Sigmoid colon (tissue), 7 donors: ENCODE measurements around the gene CTTN. TPM values are rescaled to one million over a fixed set of nuclear protein-coding genes. Genes with fewer than 3 reads are reported as not detected.
A peak's percentile ranks its signal among the peaks of the same experiment; 100 is the strongest.

Source experiments
- DNase-seq: peaks from one replicate; pipeline ENCODE4 v3.0.0-alpha.2; 2019
- H3K27ac ChIP-seq, 4 donors: fragments of 200-600 bp; sonication (generic); one replicate each; pipeline ENCODE4 v1.5.1; 2016 to 2019; ENCODE audit warnings: mild to moderate bottlenecking in 1 of 4
- H3K27me3 ChIP-seq, 3 donors: fragments of 200-600 bp; sonication (generic); one replicate each; pipeline ENCODE4 v1.5.1; 2019; ENCODE audit warnings: mild to moderate bottlenecking in 1 of 3
- H3K36me3 ChIP-seq, 4 donors: fragments of 200-600 bp; sonication (generic); one replicate each; pipeline ENCODE4 v1.5.1; 2016 to 2019
- H3K4me1 ChIP-seq, 4 donors: fragments of 200-600 bp; sonication (generic); one replicate each; pipeline ENCODE4 v1.5.1; 2017 to 2019
- H3K4me3 ChIP-seq, 4 donors: fragments of 200-600 bp; sonication (generic); one replicate each; pipeline ENCODE4 v1.5.1; 2017 to 2019; ENCODE audit warnings: mild to moderate bottlenecking in 2 of 4, moderate library complexity in 1 of 4
- H3K9me3 ChIP-seq, 4 donors: fragments of 200-600 bp in 3 of 4; sonication (generic) in 3 of 4; one replicate each; pipeline versions ENCODE4 v1.5.1 to v1.6.1; 2013 to 2019
- EP300 ChIP-seq, 4 donors: sonication (generic); formaldehyde crosslinking; IDR thresholded peaks; one replicate each; pipeline ENCODE4 v1.6.1; 2017; ENCODE audit warnings: antibody characterized with exemption in 4 of 4
- POLR2A ChIP-seq, 2 donors: fragments of 450-650 bp; IDR thresholded peaks; one replicate each; pipeline ENCODE4 v1.6.1; 2016; ENCODE audit warnings: antibody characterized with exemption in 2 of 2, mild to moderate bottlenecking in 2 of 2, moderate library complexity in 2 of 2
- POLR2AphosphoS5 ChIP-seq, 4 donors: sonication (generic); formaldehyde crosslinking; IDR thresholded peaks; one replicate each; pipeline ENCODE4 v1.6.1; 2017; ENCODE audit warnings: antibody characterized with exemption in 4 of 4
- WGBS, 2 donors: extraction: QIAGEN DNeasy Blood & Tissue Kit; methylation state at CpG; one replicate each; pipeline ENCODE4 v1.1.7; 2013; 5-methylcytosine and 5-hydroxymethylcytosine counted together
- intact Hi-C: fragments of 100-400 bp; cut with DNase I; formaldehyde crosslinking; loops from one replicate; pipeline ENCODE4 v1.15.1; 2023
- polyA plus RNA-seq, 3 donors: library from polyadenylated mRNA; stranded (reverse); fragments of 200-250 nt; gene quantifications; one replicate each; pipeline ENCODE4 v1.2.3, GENCODE V29; 2013
- total RNA-seq, 4 donors: library from RNA; depleted of rRNA; stranded (reverse); fragments of >200 nt; gene quantifications; one replicate each; pipeline ENCODE4 v1.1.0, GENCODE V29; 2016
- TF ChIP-seq, protein P1 (sequence below), 4 experiments: fragments of 450-650 bp in 3 of 4; fragments of 200-600 bp in 1 of 4; IDR thresholded peaks; one replicate each; pipeline ENCODE4 v1.5.1; 2016 to 2019; ENCODE audit warnings: antibody characterized with exemption in 4 of 4, mild to moderate bottlenecking in 3 of 4, moderate library complexity in 2 of 4
- donor health status: healthy with polysubstance abuse.
- donor health status: Bipolar disorder and iron deficiency.
- donor health status: healthy.

CTTN gene
- total and polyA plus RNA-seq, 7 donors = 87.1 to 312 (median 136) TPM

- TF ChIP-seq, protein P1, sequence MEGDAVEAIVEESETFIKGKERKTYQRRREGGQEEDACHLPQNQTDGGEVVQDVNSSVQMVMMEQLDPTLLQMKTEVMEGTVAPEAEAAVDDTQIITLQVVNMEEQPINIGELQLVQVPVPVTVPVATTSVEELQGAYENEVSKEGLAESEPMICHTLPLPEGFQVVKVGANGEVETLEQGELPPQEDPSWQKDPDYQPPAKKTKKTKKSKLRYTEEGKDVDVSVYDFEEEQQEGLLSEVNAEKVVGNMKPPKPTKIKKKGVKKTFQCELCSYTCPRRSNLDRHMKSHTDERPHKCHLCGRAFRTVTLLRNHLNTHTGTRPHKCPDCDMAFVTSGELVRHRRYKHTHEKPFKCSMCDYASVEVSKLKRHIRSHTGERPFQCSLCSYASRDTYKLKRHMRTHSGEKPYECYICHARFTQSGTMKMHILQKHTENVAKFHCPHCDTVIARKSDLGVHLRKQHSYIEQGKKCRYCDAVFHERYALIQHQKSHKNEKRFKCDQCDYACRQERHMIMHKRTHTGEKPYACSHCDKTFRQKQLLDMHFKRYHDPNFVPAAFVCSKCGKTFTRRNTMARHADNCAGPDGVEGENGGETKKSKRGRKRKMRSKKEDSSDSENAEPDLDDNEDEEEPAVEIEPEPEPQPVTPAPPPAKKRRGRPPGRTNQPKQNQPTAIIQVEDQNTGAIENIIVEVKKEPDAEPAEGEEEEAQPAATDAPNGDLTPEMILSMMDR (IDR thresholded peaks at IDR 0.05) = no peak
- TF ChIP-seq EP300 (IDR thresholded peaks at IDR 0.05) = no peak
- no peak for TF ChIP-seq POLR2AphosphoS5 (IDR thresholded peaks at IDR 0.05)
- no peak for TF ChIP-seq POLR2A (IDR thresholded peaks at IDR 0.05)
- intact Hi-C loops = no loop called here
- no peak for DNase-seq
- no peaks in the 10 kb centered on the region for H3K9me3 ChIP-seq
- H3K4me1 ChIP-seq = no peaks in the 10 kb centered on the region
- 78 to 90% methylated on average over 18 of the region's 18 CpGs for WGBS, 2 donors
- no peaks in the 10 kb centered on the region for H3K27me3 ChIP-seq
- H3K36me3 ChIP-seq = peaks cover 23 to 69% (median 42%) of the 10 kb centered on the region in 4 donors
- H3K4me3 ChIP-seq = no peak overlapping the region
- H3K27ac ChIP-seq = no peak overlapping the region
Observed at GRCh38 chr11:70437111-70437784, 38.9 kb downstream of the CTTN start.

- WGBS, 2 donors = 37 to 75% methylated on average over 6 of the region's 6 CpGs
- no peak for DNase-seq
Observed at GRCh38 chr11:70440206-70440605, 41.9 kb downstream of the CTTN start.

DNA sequence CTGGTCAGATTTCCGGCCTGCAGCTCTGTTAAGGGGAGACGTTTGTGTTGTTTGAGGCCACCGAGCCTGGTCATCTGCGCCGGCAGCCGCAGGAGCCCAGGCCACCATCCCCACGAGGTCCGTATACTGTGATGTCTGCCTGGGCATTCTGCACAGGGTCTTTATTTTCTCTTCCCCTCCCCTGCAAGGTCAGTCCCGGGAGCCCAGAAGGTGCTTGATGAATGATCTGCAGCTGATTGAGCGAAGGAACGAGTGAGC lies 45.4 kb downstream of the CTTN start:
- intact Hi-C loops = no loop called here
- WGBS, 2 donors = 80 to 84% methylated on average over 11 of the region's 11 CpGs

More at GRCh38 chr11:70440206-70440605, 41.9 kb downstream of the CTTN start:
- Histone ChIP-seq H3K9me3 (no peaks in the 10 kb centered on the region), H3K27me3 (no peaks in the 10 kb centered on the region), H3K27ac (no peak overlapping the region), H3K4me3 (no peak overlapping the region), H3K36me3 (peaks cover 0 to 39% (median 14%) of the 10 kb centered on the region in 4 donors), H3K4me1 (no peaks in the 10 kb centered on the region)
- TF ChIP-seq POLR2AphosphoS5 (IDR thresholded peaks at IDR 0.05) (no peak), POLR2A (IDR thresholded peaks at IDR 0.05) (no peak)
- TF ChIP-seq, protein P1 (IDR thresholded peaks at IDR 0.05) = no peak
- intact Hi-C loops = no loop called here

DNA sequence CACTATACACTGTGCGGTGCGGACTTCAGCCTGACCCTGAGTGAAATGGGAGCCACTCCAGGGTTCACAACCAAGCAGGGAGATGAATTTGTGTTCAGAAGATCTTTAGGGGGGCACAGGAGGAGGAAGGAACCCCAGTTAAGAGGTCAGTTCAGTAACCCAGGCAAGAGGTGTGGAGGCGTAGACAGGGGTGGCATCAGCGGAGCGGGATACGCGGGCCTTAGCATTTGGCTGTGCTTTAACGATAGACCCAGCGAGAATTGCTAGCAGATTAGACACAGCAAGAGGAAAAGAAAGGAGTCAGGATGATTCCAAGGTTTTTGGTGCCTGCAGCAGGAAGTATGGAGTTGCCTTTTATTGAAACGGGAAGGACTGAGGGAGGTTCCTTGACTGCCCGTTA lies 46.8 kb downstream of the CTTN start:
- peaks cover 0 to 16% (median 5%) of the 10 kb centered on the region in 4 donors for H3K9me3 ChIP-seq
- no peaks in the 10 kb centered on the region for H3K36me3 ChIP-seq
- H3K4me3 ChIP-seq = no peak overlapping the region
- no peak for TF ChIP-seq POLR2A (IDR thresholded peaks at IDR 0.05)
- no peak for TF ChIP-seq POLR2AphosphoS5 (IDR thresholded peaks at IDR 0.05)
- no peak for TF ChIP-seq EP300 (IDR thresholded peaks at IDR 0.05)
- TF ChIP-seq, protein P1 (IDR thresholded peaks at IDR 0.05) = no peak
- WGBS, 2 donors = 90 to 92% methylated on average over 11 of the region's 11 CpGs
- intact Hi-C loops = no loop called here
- no peaks in the 10 kb centered on the region for H3K27me3 ChIP-seq
- H3K27ac ChIP-seq = no peak overlapping the region
- DNase-seq = peak; percentile 6
- no peaks in the 10 kb centered on the region for H3K4me1 ChIP-seq

More for the DNA sequence above, 45.4 kb downstream of the CTTN start:
- Histone ChIP-seq H3K4me3 (no peak overlapping the region), H3K27ac (no peak overlapping the region), H3K4me1 (no peaks in the 10 kb centered on the region), H3K36me3 (peaks cover 0 to 4% (median 0%) of the 10 kb centered on the region in 4 donors), H3K9me3 (peaks cover 0 to 6% (median 2%) of the 10 kb centered on the region in 4 donors), H3K27me3 (no peaks in the 10 kb centered on the region)
- no peak for DNase-seq
- TF ChIP-seq POLR2AphosphoS5 (IDR thresholded peaks at IDR 0.05) = no peak
- no peak for TF ChIP-seq EP300 (IDR thresholded peaks at IDR 0.05)
- TF ChIP-seq POLR2A (IDR thresholded peaks at IDR 0.05) = no peak
- TF ChIP-seq, protein P1 (IDR thresholded peaks at IDR 0.05) = no peak

DNA sequence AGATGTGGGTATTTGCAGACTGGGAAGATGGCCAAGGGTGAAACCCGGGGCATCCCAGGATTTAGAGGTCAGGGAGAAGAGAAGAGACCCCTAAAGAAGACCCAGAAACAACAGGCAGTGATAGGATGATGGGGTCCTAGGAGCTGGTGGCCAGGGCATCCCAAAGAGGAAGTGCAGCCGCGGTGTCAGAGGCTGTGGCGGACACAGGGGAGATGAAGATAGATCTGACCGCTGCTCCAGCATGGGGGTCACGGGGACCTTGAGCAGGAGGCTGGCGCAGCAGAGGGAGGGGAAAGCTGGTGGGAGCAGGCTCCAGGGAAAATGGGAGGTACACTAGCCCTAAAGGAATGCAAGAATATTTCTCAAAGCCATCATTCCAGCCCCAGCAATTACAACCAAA lies 47.3 kb downstream of the CTTN start:
- Histone ChIP-seq H3K36me3 (no peaks in the 10 kb centered on the region), H3K27me3 (no peaks in the 10 kb centered on the region), H3K4me3 (no peak overlapping the region), H3K27ac (no peak overlapping the region), H3K4me1 (no peaks in the 10 kb centered on the region), H3K9me3 (peaks cover 0 to 16% (median 5%) of the 10 kb centered on the region in 4 donors)
- no peak for TF ChIP-seq POLR2A (IDR thresholded peaks at IDR 0.05)
- TF ChIP-seq EP300 (IDR thresholded peaks at IDR 0.05) = no peak
- TF ChIP-seq, protein P1 (IDR thresholded peaks at IDR 0.05) = no peak
- TF ChIP-seq POLR2AphosphoS5 (IDR thresholded peaks at IDR 0.05) = no peak
- intact Hi-C loops = no loop called here
- DNase-seq = no peak
- 76 to 86% methylated on average over 7 of the region's 7 CpGs for WGBS, 2 donors
